Keratinocyte (primary cell): ENCODE measurements around the gene CTIF. TPM values are rescaled to one million over a fixed set of nuclear protein-coding genes. Genes with fewer than 3 reads are reported as not detected.

Source experiments
- DNase-seq: peaks from one replicate; pipeline ENCODE4 v3.0.0-alpha.2; 2011; ENCODE audit warnings: low read depth, missing footprints, low spot score
- FAIRE-seq: peaks from 2 replicates; lab custom pipeline; 2011; peaks lifted over from hg19 to GRCh38; lab: Jason Lieb, UNC
- H2AFZ ChIP-seq: 2 replicates; pipeline ENCODE4 v1.6.0; 2012; ENCODE audit warnings: low read length, control low read depth, inconsistent platforms; ENCODE audit not compliant: control insufficient read depth
- H3K27ac ChIP-seq: 2 replicates; pipeline ENCODE4 v1.5.1; 2011; ENCODE audit warnings: low read length; ENCODE audit not compliant: control insufficient read depth, insufficient read depth
- H3K27me3 ChIP-seq: 3 replicates; pipeline ENCODE4 v1.6.0; 2011; ENCODE audit warnings: low read length; ENCODE audit not compliant: control insufficient read depth, insufficient read depth; ENCODE audit errors: extremely low read depth
- H3K36me3 ChIP-seq, 2 experiments: 2 replicates in 1 of 2; 3 replicates in 1 of 2; pipeline ENCODE4 v1.5.1; 2011; ENCODE audit warnings: low read length in 2 of 2, mild to moderate bottlenecking in 1 of 2; ENCODE audit not compliant: control insufficient read depth in 2 of 2, insufficient read depth in 2 of 2; ENCODE audit errors: extremely low read depth in 1 of 2
- H3K4me1 ChIP-seq: 3 replicates; pipeline ENCODE4 v1.5.1; 2011; ENCODE audit warnings: low read length; ENCODE audit not compliant: control insufficient read depth, insufficient read depth; ENCODE audit errors: extremely low read depth
- H3K4me2 ChIP-seq: 3 replicates; pipeline ENCODE4 v1.6.0; 2011; ENCODE audit warnings: low read depth, low read length; ENCODE audit not compliant: control insufficient read depth, insufficient read depth; ENCODE audit errors: extremely low read depth
- H3K4me3 ChIP-seq, 3 experiments: fragments of 200-600 bp in 1 of 3; sonication (generic) in 1 of 3; 2 replicates in 2 of 3; 3 replicates in 1 of 3; pipeline ENCODE4 v1.5.1; 2011 to 2016; ENCODE audit warnings: low read length in 3 of 3, mild to moderate bottlenecking in 3 of 3, control low read depth in 2 of 3, inconsistent platforms in 1 of 3, low read depth in 1 of 3, mixed read lengths in 1 of 3, mixed run types in 1 of 3, moderate library complexity in 1 of 3; ENCODE audit not compliant: control insufficient read depth in 2 of 3, insufficient read depth in 2 of 3; ENCODE audit errors: extremely low read depth in 1 of 3
- H3K79me2 ChIP-seq: 2 replicates; pipeline ENCODE4 v1.6.0; 2012; ENCODE audit warnings: low read length; ENCODE audit not compliant: control insufficient read depth, insufficient read depth
- H3K9ac ChIP-seq: 3 replicates; pipeline ENCODE4 v1.6.0; 2011; ENCODE audit warnings: low read length; ENCODE audit not compliant: control insufficient read depth, insufficient read depth; ENCODE audit errors: extremely low read depth
- H3K9me1 ChIP-seq: 3 replicates; pipeline ENCODE4 v1.6.0; 2011; ENCODE audit warnings: low read length; ENCODE audit not compliant: control insufficient read depth, insufficient read depth; ENCODE audit errors: extremely low read depth
- H3K9me3 ChIP-seq: 2 replicates; pipeline ENCODE4 v1.5.1; 2012; ENCODE audit warnings: low read depth, low read length; ENCODE audit not compliant: control insufficient read depth
- H4K20me1 ChIP-seq: 3 replicates; pipeline ENCODE4 v1.6.0; 2011; ENCODE audit warnings: low read length; ENCODE audit not compliant: control insufficient read depth, insufficient read depth; ENCODE audit errors: extremely low read depth
- EZH2 ChIP-seq: IDR thresholded peaks from one replicate; pipeline ENCODE4 v1.6.1; 2012; ENCODE audit warnings: inconsistent platforms, mild to moderate bottlenecking, low read length, moderate library complexity
- dilution Hi-C: fragments of 300-500 bp; cut with MboI; formaldehyde crosslinking; loops from one replicate; pipeline ENCODE4 v1.7.0; 2020; ENCODE audit warnings: low sequenced_read_pairs; ENCODE audit not compliant: extremely low pct_ligation_motif_present
- polyA plus RNA-seq, 5 experiments: library from polyadenylated mRNA; depleted of rRNA in 3 of 5; stranded (reverse) in 3 of 5; stranded (forward) in 1 of 5; unstranded in 1 of 5; fragments of >200 nt; gene quantifications; 1 replicate in 1 of 5; 2 replicates in 3 of 5; 3 replicates in 1 of 5; pipeline versions ENCODE4 v1.2.1 to v1.2.3, GENCODE V29; 2011 to 2012; ENCODE audit warnings: missing spikeins in 2 of 5, low read depth in 1 of 5, low replicate concordance in 1 of 5
- TF ChIP-seq, protein P1 (sequence below), 3 experiments: IDR thresholded peaks in 1 of 3; conservative IDR thresholded peaks in 1 of 3; optimal IDR thresholded peaks in 1 of 3; 2 replicates in 2 of 3; 3 replicates in 1 of 3; pipeline versions ENCODE3 to v1.5.1; 2011; ENCODE audit warnings: low read length in 3 of 3, mild to moderate bottlenecking in 3 of 3, moderate library complexity in 2 of 3, control low read depth in 1 of 3, inconsistent platforms in 1 of 3; ENCODE audit not compliant: insufficient read depth in 2 of 3; ENCODE audit errors: extremely low read depth in 1 of 3

The CTIF gene
- polyA plus RNA-seq, 1 donor (not counting 4 experiments of a cell fraction or from before 2014, with no cell fraction given) = 15.0 TPM

DNA sequence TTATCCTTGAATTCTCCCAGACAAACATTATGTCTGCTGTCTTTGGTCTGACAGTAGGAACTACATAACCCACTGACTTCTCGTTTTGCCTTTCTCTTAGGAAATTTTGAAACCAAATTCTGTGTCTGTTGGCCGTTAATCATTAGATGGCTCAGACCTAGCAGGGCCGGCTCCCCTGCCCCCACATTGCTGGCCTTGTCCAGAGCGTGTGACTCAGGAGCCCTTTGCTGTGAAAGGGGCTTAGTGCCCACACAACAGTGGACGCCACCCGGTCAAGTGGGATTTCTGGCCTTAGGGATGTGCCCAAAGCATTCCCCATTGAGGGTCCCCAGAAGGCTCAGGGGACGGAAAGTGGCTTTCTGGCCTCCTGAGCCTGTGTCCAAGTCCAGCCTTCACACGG lies 137.5 kb downstream of the CTIF start:
- Histone ChIP-seq H4K20me1 (no peaks in the 10 kb centered on the region), H3K27ac (no peak overlapping the region), H3K4me3 (no peak overlapping the region), H2AFZ (no peak overlapping the region), H3K9me1 (no peaks in the 10 kb centered on the region), H3K79me2 (no peaks in the 10 kb centered on the region), H3K4me1 (no peaks in the 10 kb centered on the region), H3K9me3 (no peaks in the 10 kb centered on the region), H3K27me3 (no peaks in the 10 kb centered on the region), H3K36me3 (peaks cover 0 to 8% of the 10 kb centered on the region in 2 experiments), H3K4me2 (no peak overlapping the region), H3K9ac (no peak overlapping the region)
- DNase-seq (no peak), FAIRE-seq (no peak)
- TF ChIP-seq, protein P1, sequence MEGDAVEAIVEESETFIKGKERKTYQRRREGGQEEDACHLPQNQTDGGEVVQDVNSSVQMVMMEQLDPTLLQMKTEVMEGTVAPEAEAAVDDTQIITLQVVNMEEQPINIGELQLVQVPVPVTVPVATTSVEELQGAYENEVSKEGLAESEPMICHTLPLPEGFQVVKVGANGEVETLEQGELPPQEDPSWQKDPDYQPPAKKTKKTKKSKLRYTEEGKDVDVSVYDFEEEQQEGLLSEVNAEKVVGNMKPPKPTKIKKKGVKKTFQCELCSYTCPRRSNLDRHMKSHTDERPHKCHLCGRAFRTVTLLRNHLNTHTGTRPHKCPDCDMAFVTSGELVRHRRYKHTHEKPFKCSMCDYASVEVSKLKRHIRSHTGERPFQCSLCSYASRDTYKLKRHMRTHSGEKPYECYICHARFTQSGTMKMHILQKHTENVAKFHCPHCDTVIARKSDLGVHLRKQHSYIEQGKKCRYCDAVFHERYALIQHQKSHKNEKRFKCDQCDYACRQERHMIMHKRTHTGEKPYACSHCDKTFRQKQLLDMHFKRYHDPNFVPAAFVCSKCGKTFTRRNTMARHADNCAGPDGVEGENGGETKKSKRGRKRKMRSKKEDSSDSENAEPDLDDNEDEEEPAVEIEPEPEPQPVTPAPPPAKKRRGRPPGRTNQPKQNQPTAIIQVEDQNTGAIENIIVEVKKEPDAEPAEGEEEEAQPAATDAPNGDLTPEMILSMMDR (optimal IDR thresholded peaks at IDR 0.05 in 1 of 3, IDR thresholded peaks at IDR 0.05 in 1 of 3, conservative IDR thresholded peaks at IDR 0.05 in 1 of 3; ENCODE audit: extremely low read depth in 1 of 3, insufficient read depth in 2 of 3, low read length in 3 of 3) = no peak
- TF ChIP-seq EZH2 = no peak
- dilution Hi-C loops = no loop called here

DNA sequence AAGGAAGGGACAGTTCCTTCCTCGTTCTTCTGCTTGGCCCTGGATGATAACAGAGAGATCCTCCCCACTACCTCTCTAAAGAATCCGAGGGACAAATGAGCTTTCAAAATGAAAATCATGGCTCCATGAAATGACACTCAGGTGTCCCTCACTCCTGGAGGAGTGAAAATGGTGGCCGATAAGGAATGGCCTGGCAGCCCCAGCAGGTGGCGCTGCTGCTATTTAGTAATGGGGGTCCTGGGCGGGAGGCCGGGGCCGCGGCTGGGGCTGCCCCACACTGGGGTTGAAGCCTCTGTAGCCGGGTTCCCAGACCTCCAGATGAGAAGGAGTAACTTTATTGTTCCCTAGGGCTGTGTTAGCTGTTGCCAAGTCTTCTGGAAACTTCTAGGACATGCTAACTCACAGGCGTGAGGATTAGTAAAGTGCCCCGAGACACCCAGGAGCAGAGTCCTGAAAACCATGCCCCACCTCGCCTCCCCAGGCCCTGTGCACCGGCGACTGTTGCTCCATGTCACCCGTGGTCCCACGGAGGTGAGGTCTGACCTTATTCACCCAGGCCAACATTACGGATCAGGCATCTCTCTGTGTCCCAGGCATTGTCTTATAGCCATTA lies 138.0 kb downstream of the CTIF start:
- H4K20me1 ChIP-seq = no peaks in the 10 kb centered on the region
- dilution Hi-C loops = no loop called here
- TF ChIP-seq, protein P1 (optimal IDR thresholded peaks at IDR 0.05 in 1 of 3, IDR thresholded peaks at IDR 0.05 in 1 of 3, conservative IDR thresholded peaks at IDR 0.05 in 1 of 3; ENCODE audit: extremely low read depth in 1 of 3, insufficient read depth in 2 of 3, low read length in 3 of 3) = peak; percentile 67 to 90 (median 73)
- no peak for TF ChIP-seq EZH2
- no peaks in the 10 kb centered on the region for H3K79me2 ChIP-seq
- no peak overlapping the region for H3K4me2 ChIP-seq
- DNase-seq (no peak), FAIRE-seq (peak; percentile 23)
- no peaks in the 10 kb centered on the region for H3K9me3 ChIP-seq
- H2AFZ ChIP-seq = no peak overlapping the region
- no peak overlapping the region for H3K9ac ChIP-seq
- H3K36me3 ChIP-seq = peaks cover 0 to 8% of the 10 kb centered on the region in 2 experiments
- no peak overlapping the region for H3K27ac ChIP-seq
- no peaks in the 10 kb centered on the region for H3K27me3 ChIP-seq
- no peaks in the 10 kb centered on the region for H3K4me1 ChIP-seq
- no peaks in the 10 kb centered on the region for H3K9me1 ChIP-seq
- no peak overlapping the region for H3K4me3 ChIP-seq
